A673 (cell line): Measurements from ENCODE around the gene ARHGAP40. TPM values are rescaled to one million over a fixed set of nuclear protein-coding genes. Genes with fewer than 3 reads are reported as not detected.

Experiments
- BruUV-seq: library from RNA; stranded (reverse); fragments of 400-500 nt; replicated peaks from 2 replicates; lab custom pipeline; 2021; lab: Mats Ljungman, UMichigan
- CTCF ChIA-PET: fragments of 300-600 bp; sonication (Branson Sonifier 250); formaldehyde crosslinking; loops from one replicate; lab custom pipeline; 2022; ENCODE audit warnings: antibody characterized with exemption; lab: Charles Lee
- POLR2A ChIA-PET: fragments of 300-600 bp; sonication (Branson Sonifier 250); formaldehyde crosslinking; loops from one replicate; lab custom pipeline; 2022; ENCODE audit warnings: antibody characterized with exemption; ENCODE audit not compliant: low non-redundant PET; lab: Charles Lee
- DNase-seq: peaks from one replicate; pipeline ENCODE4 v3.0.0-alpha.2; 2015; ENCODE audit warnings: low spot score
- H3K27ac ChIP-seq: fragments of 200-600 bp; sonication (generic); 2 replicates; pipeline ENCODE4 v1.5.1; 2016; ENCODE audit warnings: mixed run types, low read depth, mild to moderate bottlenecking, mixed read lengths, antibody characterized with exemption, low read length; ENCODE audit not compliant: poor library complexity, severe bottlenecking
- H3K27me3 ChIP-seq: fragments of 200-600 bp; sonication (generic); replicated peaks from 2 replicates; pipeline ENCODE4 v1.6.1; 2017; ENCODE audit warnings: mixed run types, low read depth, mild to moderate bottlenecking, mixed read lengths, antibody characterized with exemption, low read length; ENCODE audit not compliant: insufficient read depth, poor library complexity
- H3K36me3 ChIP-seq: fragments of 200-600 bp; sonication (generic); 2 replicates; pipeline ENCODE4 v1.6.1; 2016; ENCODE audit warnings: mixed run types, mild to moderate bottlenecking, mixed read lengths, antibody characterized with exemption, low read length; ENCODE audit not compliant: insufficient read depth, poor library complexity, severe bottlenecking
- H3K4me1 ChIP-seq: fragments of 200-600 bp; sonication (generic); 2 replicates; pipeline ENCODE4 v1.6.1; 2017; ENCODE audit warnings: mixed run types, mild to moderate bottlenecking, mixed read lengths, antibody characterized with exemption, low read length; ENCODE audit not compliant: insufficient read depth, poor library complexity, severe bottlenecking
- H3K4me3 ChIP-seq: fragments of 200-600 bp; sonication (generic); 2 replicates; pipeline ENCODE4 v1.5.1; 2016; ENCODE audit warnings: low read depth, mixed run types, mild to moderate bottlenecking, mixed read lengths, low read length; ENCODE audit not compliant: poor library complexity, severe bottlenecking
- H3K9me3 ChIP-seq: fragments of 200-600 bp; sonication (generic); 2 replicates; pipeline ENCODE4 v1.6.1; 2016; ENCODE audit warnings: mixed run types, low read depth, mild to moderate bottlenecking, mixed read lengths, antibody characterized with exemption, low read length; ENCODE audit not compliant: poor library complexity, severe bottlenecking
- CTCF ChIP-seq: fragments of 300-800, 200-600 bp; sonication (generic); conservative IDR thresholded peaks from 2 replicates; pipeline ENCODE4 v1.5.1; 2017; ENCODE audit warnings: low read depth, mild to moderate bottlenecking, antibody characterized with exemption, low read length, moderate library complexity, mixed read lengths
- EZH2 ChIP-seq: fragments of 200-600 bp; sonication (generic); IDR thresholded peaks from 2 replicates; pipeline ENCODE4 v1.6.1; 2017; ENCODE audit warnings: borderline replicate concordance, low read depth, mild to moderate bottlenecking, mixed read lengths, antibody characterized with exemption, low read length; ENCODE audit not compliant: poor library complexity, severe bottlenecking
- intact Hi-C: fragments of 100-400 bp; cut with micrococcal nuclease; formaldehyde crosslinking; loops from one replicate; pipeline ENCODE4 v1.10.0; 2022; ENCODE audit not compliant: unreplicated experiment
- total RNA-seq: library from RNA; stranded (reverse); gene quantifications from 2 replicates; pipeline ENCODE4 v1.2.3, GENCODE V29; 2021

ARHGAP40 gene
- total RNA-seq, 1 experiment from 2014 or later = not detected

GRCh38 chr20:38625896-38626295 is 24.3 kb downstream of the ARHGAP40 start:
- no peak for TF ChIP-seq EZH2
- TF ChIP-seq CTCF = no peak
- intact Hi-C loops = no loop called here
- Histone ChIP-seq H3K36me3 (no peaks in the 10 kb centered on the region), H3K27ac (no peak overlapping the region), H3K4me3 (no peak overlapping the region), H3K9me3 (no peaks in the 10 kb centered on the region), H3K27me3 (peaks cover 7% of the 10 kb centered on the region), H3K4me1 (no peaks in the 10 kb centered on the region)
- no TSS peak for BruUV-seq
- POLR2A ChIA-PET = no interaction called here
- no peak for DNase-seq
- CTCF ChIA-PET = no interaction called here

- Histone ChIP-seq H3K36me3 (no peaks in the 10 kb centered on the region), H3K27me3 (no peaks in the 10 kb centered on the region), H3K4me1 (no peaks in the 10 kb centered on the region), H3K4me3 (no peak overlapping the region), H3K9me3 (no peaks in the 10 kb centered on the region), H3K27ac (no peak overlapping the region)
- TF ChIP-seq EZH2 (no peak), CTCF (no peak)
- ChIA-PET CTCF (no interaction called here), POLR2A (no interaction called here)
- no TSS peak for BruUV-seq
- no peak for DNase-seq
- intact Hi-C loops = no loop called here
Measured at GRCh38 chr20:38626921-38627659, 25.5 kb downstream of the ARHGAP40 start.

- CTCF ChIA-PET = interaction anchor here (0.6 kb wide), 2 partner anchors 30 to 399 kb away, joined by 3 read pairs; no protein-coding TSS in a partner anchor
- Histone ChIP-seq H3K4me3 (no peak overlapping the region), H3K4me1 (no peaks in the 10 kb centered on the region), H3K27me3 (no peaks in the 10 kb centered on the region), H3K36me3 (no peaks in the 10 kb centered on the region), H3K9me3 (no peaks in the 10 kb centered on the region), H3K27ac (no peak overlapping the region)
- intact Hi-C loops = no loop called here
- no TSS peak for BruUV-seq
- DNase-seq = no peak
- POLR2A ChIA-PET = no interaction called here
- TF ChIP-seq EZH2 (no peak), CTCF (no peak)
Measured at GRCh38 chr20:38628580-38629470, 27.2 kb downstream of the ARHGAP40 start.
